ENCODE results near the gene WAC. TPM values are rescaled to one million over a fixed set of nuclear protein-coding genes. Genes with fewer than 3 reads are reported as not detected.

Gene WAC
- total RNA-seq, 1 experiment from 2014 or later = 196 TPM

GRCh38 chr10:28540145-28540544 lies 7.2 kb downstream of the WAC start:
- intact Hi-C loops (cut with micrococcal nuclease; ENCODE audit: unreplicated experiment) = no loop called here
- H3K27ac Mint-ChIP-seq (ENCODE audit: unreplicated experiment) = no peak overlapping the region
- Histone ChIP-seq H3K4me3 (ENCODE audit: low read depth, low read length) (no peak overlapping the region), H3K4me1 (peaks cover 8% of the 10 kb centered on the region; the same call in 1 of the 2 replicates), H3K36me3 (ENCODE audit: control insufficient read depth, insufficient read depth, low read length) (peaks cover 12% of the 10 kb centered on the region), H3K9me3 (no peaks in the 10 kb centered on the region), H3K27me3 (replicated peaks; ENCODE audit: control insufficient read depth, insufficient read depth, low read length) (no peaks in the 10 kb centered on the region)
- peaks cover 96% of the 10 kb centered on the region for H3K36me3 Mint-ChIP-seq (ENCODE audit: insufficient read depth, unreplicated experiment)
- TF ChIP-seq, protein P1, sequence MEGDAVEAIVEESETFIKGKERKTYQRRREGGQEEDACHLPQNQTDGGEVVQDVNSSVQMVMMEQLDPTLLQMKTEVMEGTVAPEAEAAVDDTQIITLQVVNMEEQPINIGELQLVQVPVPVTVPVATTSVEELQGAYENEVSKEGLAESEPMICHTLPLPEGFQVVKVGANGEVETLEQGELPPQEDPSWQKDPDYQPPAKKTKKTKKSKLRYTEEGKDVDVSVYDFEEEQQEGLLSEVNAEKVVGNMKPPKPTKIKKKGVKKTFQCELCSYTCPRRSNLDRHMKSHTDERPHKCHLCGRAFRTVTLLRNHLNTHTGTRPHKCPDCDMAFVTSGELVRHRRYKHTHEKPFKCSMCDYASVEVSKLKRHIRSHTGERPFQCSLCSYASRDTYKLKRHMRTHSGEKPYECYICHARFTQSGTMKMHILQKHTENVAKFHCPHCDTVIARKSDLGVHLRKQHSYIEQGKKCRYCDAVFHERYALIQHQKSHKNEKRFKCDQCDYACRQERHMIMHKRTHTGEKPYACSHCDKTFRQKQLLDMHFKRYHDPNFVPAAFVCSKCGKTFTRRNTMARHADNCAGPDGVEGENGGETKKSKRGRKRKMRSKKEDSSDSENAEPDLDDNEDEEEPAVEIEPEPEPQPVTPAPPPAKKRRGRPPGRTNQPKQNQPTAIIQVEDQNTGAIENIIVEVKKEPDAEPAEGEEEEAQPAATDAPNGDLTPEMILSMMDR (IDR thresholded peaks at IDR 0.05; ENCODE audit: insufficient read depth in 1 of 2, low read depth in 1 of 2, low read length in 1 of 2, severe bottlenecking in 1 of 2, unreplicated experiment in 1 of 2) = no peak
- H3K4me1 Mint-ChIP-seq (ENCODE audit: low read depth, unreplicated experiment) = peaks cover 7% of the 10 kb centered on the region
- POLR2A ChIA-PET = no interaction called here
- no peaks in the 10 kb centered on the region for H3K27me3 Mint-ChIP-seq (ENCODE audit: insufficient read depth, unreplicated experiment)
- CTCF ChIA-PET = no interaction called here
- no peak overlapping the region for H3K4me3 Mint-ChIP-seq (ENCODE audit: unreplicated experiment)
- BruUV-seq (replicated peaks) = no TSS peak
- no peaks in the 10 kb centered on the region for H3K9me3 Mint-ChIP-seq (ENCODE audit: unreplicated experiment)
- no peak for DNase-seq

DNA sequence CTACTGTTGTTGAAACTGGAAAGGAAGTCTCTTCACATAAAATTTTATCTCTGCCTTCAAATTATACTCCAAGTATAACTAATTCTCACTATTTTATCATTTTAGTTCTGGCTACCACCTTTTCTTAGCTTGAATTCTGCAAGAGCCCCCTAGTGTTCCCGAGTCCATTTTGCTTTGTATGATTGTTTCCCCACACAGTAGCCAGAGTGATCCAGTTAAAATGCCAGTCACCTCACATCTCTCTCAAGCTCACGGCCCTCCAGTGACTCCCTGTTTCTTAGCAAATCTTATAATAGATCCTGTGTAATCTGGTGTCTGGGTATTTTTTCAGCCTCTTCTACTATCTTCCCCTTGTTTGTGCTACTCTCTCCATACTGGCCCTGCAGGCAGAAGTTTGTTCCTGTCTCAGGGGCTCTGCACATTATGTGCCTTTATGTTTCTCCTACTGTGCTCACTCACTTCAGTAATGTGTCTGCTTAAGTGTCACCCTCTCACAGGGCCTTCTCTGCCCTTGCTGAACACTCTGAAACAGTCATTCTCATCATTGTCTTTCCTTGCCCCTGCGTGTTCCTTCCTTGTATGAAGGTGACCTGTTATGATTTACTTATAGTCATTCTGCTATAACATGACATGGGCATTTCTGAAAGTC lies 8.9 kb downstream of the WAC start:
- 0 out of 2 replicates have a peak, but pooled peaks cover 3% of the 10 kb centered on the region for H3K4me1 ChIP-seq
- Mint-ChIP-seq H3K4me3 (ENCODE audit: unreplicated experiment) (no peak overlapping the region), H3K27me3 (ENCODE audit: insufficient read depth, unreplicated experiment) (no peaks in the 10 kb centered on the region), H3K9me3 (ENCODE audit: unreplicated experiment) (no peaks in the 10 kb centered on the region), H3K4me1 (ENCODE audit: low read depth, unreplicated experiment) (no peaks in the 10 kb centered on the region), H3K27ac (ENCODE audit: unreplicated experiment) (no peak overlapping the region), H3K36me3 (ENCODE audit: insufficient read depth, unreplicated experiment) (peaks cover 94% of the 10 kb centered on the region)
- intact Hi-C loops (cut with micrococcal nuclease; ENCODE audit: unreplicated experiment) = loop anchor here (1.0 kb wide), 1 partner anchor 110 kb away; no protein-coding TSS in a partner anchor
- no peaks in the 10 kb centered on the region for H3K27me3 ChIP-seq (replicated peaks; ENCODE audit: control insufficient read depth, insufficient read depth, low read length)
- no peak overlapping the region for H3K4me3 ChIP-seq (ENCODE audit: low read depth, low read length)
- H3K36me3 ChIP-seq (ENCODE audit: control insufficient read depth, insufficient read depth, low read length) = peaks cover 11% of the 10 kb centered on the region
- ChIA-PET CTCF (no interaction called here), POLR2A (interaction anchor here (0.6 kb wide), 2 partner anchors 10 to 1165 kb away, joined by 4 to 11 read pairs; no protein-coding TSS in a partner anchor)
- no peaks in the 10 kb centered on the region for H3K9me3 ChIP-seq
- TF ChIP-seq, protein P1 (IDR thresholded peaks at IDR 0.05; ENCODE audit: insufficient read depth in 1 of 2, low read depth in 1 of 2, low read length in 1 of 2, severe bottlenecking in 1 of 2, unreplicated experiment in 1 of 2) = peak in 1 of 2 experiments; percentile 34
- DNase-seq = no peak
- no TSS peak for BruUV-seq (replicated peaks)

DNA sequence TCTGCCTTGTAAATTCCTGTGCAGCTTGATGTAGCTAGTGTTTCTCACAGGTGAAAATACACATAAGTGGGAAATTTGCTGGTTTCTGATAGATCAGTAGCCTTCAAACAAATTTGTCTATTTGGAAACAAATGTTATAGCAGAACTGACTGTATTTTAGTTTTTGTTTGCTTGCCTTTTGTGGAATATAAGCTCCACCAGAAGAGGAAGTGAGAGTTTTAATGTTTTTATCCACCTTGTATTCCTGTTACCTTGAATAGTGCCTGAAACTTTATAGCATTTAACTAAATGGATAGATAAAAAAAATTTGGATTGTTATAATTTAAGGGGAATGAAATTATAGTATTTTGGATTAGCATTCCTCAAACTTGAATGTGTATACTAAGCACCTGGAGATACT lies 9.8 kb downstream of the WAC start:
- H3K36me3 ChIP-seq (ENCODE audit: control insufficient read depth, insufficient read depth, low read length) = peaks cover 8% of the 10 kb centered on the region
- H3K27ac Mint-ChIP-seq (ENCODE audit: unreplicated experiment) = no peak overlapping the region
- H3K9me3 Mint-ChIP-seq (ENCODE audit: unreplicated experiment) = no peaks in the 10 kb centered on the region
- ChIA-PET CTCF (no interaction called here), POLR2A (no interaction called here)
- no TSS peak for BruUV-seq (replicated peaks)
- no peak overlapping the region for H3K4me3 ChIP-seq (ENCODE audit: low read depth, low read length)
- 0 out of 2 replicates have a peak, but pooled peaks cover 3% of the 10 kb centered on the region for H3K4me1 ChIP-seq
- intact Hi-C loops (cut with micrococcal nuclease; ENCODE audit: unreplicated experiment) = no loop called here
- peaks cover 94% of the 10 kb centered on the region for H3K36me3 Mint-ChIP-seq (ENCODE audit: insufficient read depth, unreplicated experiment)
- H3K4me3 Mint-ChIP-seq (ENCODE audit: unreplicated experiment) = no peak overlapping the region
- TF ChIP-seq, protein P1 (IDR thresholded peaks at IDR 0.05; ENCODE audit: insufficient read depth in 1 of 2, low read depth in 1 of 2, low read length in 1 of 2, severe bottlenecking in 1 of 2, unreplicated experiment in 1 of 2) = no peak
- no peaks in the 10 kb centered on the region for H3K9me3 ChIP-seq
- no peaks in the 10 kb centered on the region for H3K4me1 Mint-ChIP-seq (ENCODE audit: low read depth, unreplicated experiment)
- no peaks in the 10 kb centered on the region for H3K27me3 Mint-ChIP-seq (ENCODE audit: insufficient read depth, unreplicated experiment)
- DNase-seq = no peak
- H3K27me3 ChIP-seq (replicated peaks; ENCODE audit: control insufficient read depth, insufficient read depth, low read length) = no peaks in the 10 kb centered on the region

Data from Caco-2 (cell line).